GM12878 (cell line): ENCODE data around the gene HAUS1. TPM values are rescaled to one million over a fixed set of nuclear protein-coding genes. Genes with fewer than 3 reads are reported as not detected.

ENCODE experiments used
- BCL3 ChIP-seq: IDR thresholded peaks from 2 replicates; pipeline ENCODE4 v1.6.1; 2011; ENCODE audit warnings: borderline replicate concordance, low read depth, mild to moderate bottlenecking, moderate library complexity, low read length; ENCODE audit not compliant: insufficient read depth, poor library complexity, severe bottlenecking
- CEBPB ChIP-seq, 2 experiments: fragments of 150-350 bp in 1 of 2; IDR thresholded peaks; 2 replicates each; pipeline ENCODE4 v1.6.1; 2012 to 2014; ENCODE audit warnings: low read depth in 2 of 2, low read length in 2 of 2, borderline replicate concordance in 1 of 2, inconsistent platforms in 1 of 2
- E2F4 ChIP-seq: IDR thresholded peaks from 2 replicates; pipeline ENCODE4 v1.6.1; 2012; ENCODE audit warnings: low read depth, low read length, improper control_type of control experiment
- E4F1 ChIP-seq: fragments of 450-650 bp; IDR thresholded peaks from 2 replicates; pipeline ENCODE4 v1.6.1; 2018; ENCODE audit warnings: borderline replicate concordance, mild to moderate bottlenecking; ENCODE audit not compliant: partially characterized antibody
- EP300 ChIP-seq, 2 experiments: fragments of 150-350 bp in 1 of 2; IDR thresholded peaks; 2 replicates each; pipeline ENCODE4 v1.6.1; 2011 to 2012; ENCODE audit warnings: low read depth in 2 of 2, low read length in 2 of 2, borderline replicate concordance in 1 of 2, improper control_type of control experiment in 1 of 2, inconsistent platforms in 1 of 2; ENCODE audit not compliant: control insufficient read depth in 1 of 2
- JUNB ChIP-seq: IDR thresholded peaks from 2 replicates; pipeline ENCODE4 v1.6.1; 2016; ENCODE audit warnings: antibody characterized with exemption, mild to moderate bottlenecking
- PKNOX1 ChIP-seq: fragments of 450-650 bp; IDR thresholded peaks from 2 replicates; pipeline ENCODE4 v1.6.1; 2016; ENCODE audit warnings: mild to moderate bottlenecking
- PRDM15 ChIP-seq: fragments of 450-650 bp; formaldehyde crosslinking; IDR thresholded peaks from 2 replicates; pipeline ENCODE4 v1.4.0; 2020; ENCODE audit warnings: mild to moderate bottlenecking, moderate library complexity
- RELB ChIP-seq: fragments of 450-650 bp; IDR thresholded peaks from 2 replicates; pipeline ENCODE4 v1.6.1; 2017; ENCODE audit warnings: low read depth, mild to moderate bottlenecking, moderate library complexity
- SUPT20H ChIP-seq: IDR thresholded peaks from 2 replicates; pipeline ENCODE4 v1.6.1; 2011; ENCODE audit warnings: low read depth, mild to moderate bottlenecking, low read length, moderate library complexity, borderline replicate concordance; ENCODE audit not compliant: control insufficient read depth
- TAF1 ChIP-seq: IDR thresholded peaks from 2 replicates; pipeline ENCODE4 v1.6.1; 2011; ENCODE audit warnings: mild to moderate bottlenecking, low read depth, low read length, borderline replicate concordance
- ZBTB33 ChIP-seq: fragments of 450-650 bp; IDR thresholded peaks from 2 replicates; pipeline ENCODE4 v1.6.1; 2017; ENCODE audit warnings: mild to moderate bottlenecking
- polyA plus RNA-seq, 11 experiments: library from polyadenylated mRNA; depleted of rRNA in 4 of 11; unstranded in 6 of 11; stranded (reverse) in 5 of 11; fragments of >200 nt; fragmentation: Nextera tagmentation in 4 of 11; fragmentation: Illumina TruSeq in 1 of 11; extraction: Ambion mirVana in 4 of 11; extraction: Trizol in 1 of 11; gene quantifications; 1 replicate in 1 of 11; 2 replicates in 10 of 11; pipeline versions ENCODE4 v1.2.1 to v1.2.3, GENCODE V29; 2011 to 2016; ENCODE audit warnings: inconsistent platforms in 2 of 11, missing spikeins in 2 of 11, low read depth in 1 of 11
- total RNA-seq, 4 experiments: library from RNA; depleted of rRNA in 3 of 4; stranded (reverse); fragments of >200 nt in 3 of 4; fragmentation: Illumina TruSeq in 1 of 4; extraction: Trizol in 1 of 4; gene quantifications; 2 replicates each; pipeline versions ENCODE4 v1.2.1 to v1.2.3, GENCODE V29; 2013 to 2021

HAUS1 gene
- total and polyA plus RNA-seq, 10 of the 15 experiments (the other 5 are each of a cell fraction or from before 2014, with no cell fraction given) = 41.2 to 182 (median 91.9) TPM

- TF ChIP-seq E4F1 = no peak
- peak; percentile 59; the same call in 1 of the 2 replicates for TF ChIP-seq RELB
- no peak for TF ChIP-seq SUPT20H
- TF ChIP-seq E2F4 = no peak
- no peak for TF ChIP-seq JUNB
- no peak for TF ChIP-seq PRDM15 (CRISPR knock-in tag)
- no peak for TF ChIP-seq ZBTB33
- TF ChIP-seq CEBPB (IDR thresholded peaks at IDR 0.05; ENCODE audit: borderline replicate concordance in 1 of 2, low read depth in 2 of 2, low read length in 2 of 2) = no peak
- no peak for TF ChIP-seq BCL3
- TF ChIP-seq EP300 (IDR thresholded peaks at IDR 0.05; ENCODE audit: borderline replicate concordance in 1 of 2, control insufficient read depth in 1 of 2, low read depth in 2 of 2, low read length in 2 of 2) = no peak
- no peak for TF ChIP-seq PKNOX1
- 0 out of 2 replicates have a peak, but pooled peaks have one; percentile 16 for TF ChIP-seq TAF1
These were observed at the start of gene HAUS1 (continued) for GRCh38 chr18:46104128-46104911.
